SU-DHL-6 (cell line): ENCODE results near the gene ARHGAP6.

ENCODE experiments used
- H2AFZ ChIP-seq: fragments of 200-600 bp; sonication (generic); 2 replicates; pipeline ENCODE4 v1.6.1; 2014; ENCODE audit warnings: low read depth, mild to moderate bottlenecking, moderate library complexity, mixed read lengths, antibody characterized with exemption, low read length; ENCODE audit not compliant: severe bottlenecking
- H3F3A ChIP-seq: fragments of 200-600 bp; shearing (Covaris generic); 2 replicates; pipeline ENCODE4 v1.6.0; 2016; ENCODE audit warnings: antibody characterized with exemption, mild to moderate bottlenecking; ENCODE audit not compliant: insufficient read depth
- H3K27ac ChIP-seq: fragments of 200-600 bp; sonication (generic); 2 replicates; pipeline ENCODE4 v1.5.1; 2016; ENCODE audit warnings: low read depth, mild to moderate bottlenecking, low read length, moderate library complexity, mixed read lengths
- H3K27me3 ChIP-seq: fragments of 200-600 bp; sonication (generic), shearing (Covaris generic); 2 replicates; pipeline ENCODE4 v1.6.0; 2014; ENCODE audit warnings: mild to moderate bottlenecking, low read length
- H3K36me3 ChIP-seq: fragments of 200-600 bp; sonication (generic); 2 replicates; pipeline ENCODE4 v1.6.1; 2014; ENCODE audit warnings: mild to moderate bottlenecking, low read length, mixed read lengths
- H3K4me2 ChIP-seq: fragments of 300-600, 200-600 bp; shearing (Covaris generic), sonication (generic); 2 replicates; pipeline ENCODE4 v1.6.0; 2014; ENCODE audit warnings: low read length, low read depth, mild to moderate bottlenecking; ENCODE audit not compliant: poor library complexity, severe bottlenecking
- H3K4me3 ChIP-seq: fragments of 200-600 bp; sonication (generic); 2 replicates; pipeline ENCODE4 v1.5.1; 2014; ENCODE audit warnings: antibody characterized with exemption, low read length, mild to moderate bottlenecking, mixed read lengths; ENCODE audit not compliant: insufficient read depth, poor library complexity, severe bottlenecking
- H3K79me2 ChIP-seq: fragments of 200-600 bp; sonication (generic); 2 replicates; pipeline ENCODE4 v1.6.1; 2014; ENCODE audit warnings: mild to moderate bottlenecking, low read length, moderate library complexity; ENCODE audit not compliant: insufficient read depth
- H3K9ac ChIP-seq: fragments of 200-600 bp; sonication (generic); 2 replicates; pipeline ENCODE4 v1.7.0; 2014; ENCODE audit warnings: mild to moderate bottlenecking, low read length
- H3K9me2 ChIP-seq: fragments of 200-600 bp; sonication (generic); replicated peaks from 2 replicates; pipeline ENCODE4 v1.6.1; 2014; ENCODE audit warnings: low read length; ENCODE audit not compliant: insufficient read depth
- H3K9me3 ChIP-seq: fragments of 200-600 bp; sonication (generic); 2 replicates; pipeline ENCODE4 v1.6.1; 2014; ENCODE audit warnings: low read length, mixed read lengths; ENCODE audit not compliant: insufficient read depth
- H4K20me1 ChIP-seq: fragments of 200-600 bp; sonication (generic); 2 replicates; pipeline ENCODE4 v1.6.1; 2014; ENCODE audit warnings: low read depth, mild to moderate bottlenecking, antibody characterized with exemption, low read length, moderate library complexity, mixed read lengths
- CTCF ChIP-seq: fragments of 200-600 bp; sonication (generic); IDR thresholded peaks from one replicate; pipeline ENCODE4 v1.5.1; 2017; ENCODE audit warnings: antibody characterized with exemption, mild to moderate bottlenecking, low read length, moderate library complexity; ENCODE audit not compliant: insufficient read depth, poor library complexity, severe bottlenecking
- EZH2phosphoT487 ChIP-seq: fragments of 200-600 bp; sonication (generic), shearing (Covaris generic); conservative IDR thresholded peaks from 2 replicates; pipeline ENCODE4 v1.6.1; 2018; ENCODE audit warnings: mild to moderate bottlenecking, antibody characterized with exemption, low read length, moderate library complexity, mixed read lengths

Gene ARHGAP6

GRCh38 chrX:11665168-11666111 is at the start of gene ARHGAP6:
TSS of gene ARHGAP6 (minus strand) at chrX:11665920. CDS start at chrX:11664828, 1,092 bp downstream.
- H2AFZ ChIP-seq, result no peak within 1 kb of the TSS
- H3K79me2 ChIP-seq, result no peaks in the 10 kb centered on the region
- no peaks in the 10 kb centered on the region for H3K9me3 ChIP-seq
- no peaks in the 10 kb centered on the region for H3K9me2 ChIP-seq
- H3K36me3 ChIP-seq, result no peaks in the 10 kb centered on the region
- no peaks in the 10 kb centered on the region for H4K20me1 ChIP-seq
- no peaks in the 10 kb centered on the region for H3F3A ChIP-seq
- H3K27ac ChIP-seq, result no peak within 1 kb of the TSS
- H3K4me2 ChIP-seq, result no peak within 1 kb of the TSS
- H3K9ac ChIP-seq, result no peak within 1 kb of the TSS
- no peak for TF ChIP-seq CTCF
- TF ChIP-seq EZH2phosphoT487, result no peak
- H3K27me3 ChIP-seq, result no peaks in the 10 kb centered on the region
- H3K4me3 ChIP-seq, result no peak within 1 kb of the TSS

- no peak overlapping the region for H3K4me2 ChIP-seq
- H3K9me2 ChIP-seq, result no peaks in the 10 kb centered on the region
- no peaks in the 10 kb centered on the region for H3K9me3 ChIP-seq
- no peaks in the 10 kb centered on the region for H3K79me2 ChIP-seq
- no peak overlapping the region for H3K27ac ChIP-seq
- H3K36me3 ChIP-seq, result no peaks in the 10 kb centered on the region
- H3K9ac ChIP-seq, result no peak overlapping the region
- no peak for TF ChIP-seq EZH2phosphoT487
- no peak for TF ChIP-seq CTCF
- no peak overlapping the region for H2AFZ ChIP-seq
- H3K4me3 ChIP-seq, result no peak overlapping the region
- H3F3A ChIP-seq, result no peaks in the 10 kb centered on the region
- no peaks in the 10 kb centered on the region for H4K20me1 ChIP-seq
- H3K27me3 ChIP-seq, result no peaks in the 10 kb centered on the region
These were observed 39.2 kb upstream of the ARHGAP6 start for GRCh38 chrX:11704725-11705495.

- Histone ChIP-seq H3K27me3 (no peaks in the 10 kb centered on the region), H4K20me1 (no peaks in the 10 kb centered on the region), H3K79me2 (no peaks in the 10 kb centered on the region), H3K27ac (no peak overlapping the region), H2AFZ (no peak overlapping the region), H3K4me3 (no peak overlapping the region), H3K9me2 (no peaks in the 10 kb centered on the region), H3F3A (no peaks in the 10 kb centered on the region), H3K4me2 (no peak overlapping the region), H3K9ac (no peak overlapping the region), H3K36me3 (no peaks in the 10 kb centered on the region), H3K9me3 (no peaks in the 10 kb centered on the region)
- TF ChIP-seq CTCF (no peak), EZH2phosphoT487 (no peak)
These were observed 38.1 kb upstream of the ARHGAP6 start for GRCh38 chrX:11703855-11704254.
